Vagina (tissue), 2 donors: ENCODE data around the gene TRAPPC10. TPM values are rescaled to one million over a fixed set of nuclear protein-coding genes. Genes with fewer than 3 reads are reported as not detected.

Source experiments
- DNase-seq, 2 donors: peaks; one replicate each; pipeline ENCODE4 v3.0.0-alpha.2; 2017; ENCODE audit errors: extremely low spot score in 2 of 2
- H3K27ac ChIP-seq: fragments of 200-600 bp; sonication (generic); one replicate; pipeline ENCODE4 v1.5.1; 2019
- H3K27me3 ChIP-seq: fragments of 200-600 bp; sonication (generic); one replicate; pipeline ENCODE4 v1.5.1; 2019
- H3K36me3 ChIP-seq, 2 donors: fragments of 200-600 bp; sonication (generic); one replicate each; pipeline ENCODE4 v1.5.1; 2017 to 2019
- H3K4me1 ChIP-seq: fragments of 200-600 bp; sonication (generic); one replicate; pipeline ENCODE4 v1.5.1; 2019
- H3K4me3 ChIP-seq, 2 donors: fragments of 200-600 bp; sonication (generic); 1 replicate in 1 of 2; 2 replicates in 1 of 2; pipeline ENCODE4 v1.5.1; 2016 to 2019
- H3K9me3 ChIP-seq: fragments of 200-600 bp; sonication (generic); one replicate; pipeline ENCODE4 v1.5.1; 2019
- POLR2A ChIP-seq, 2 donors: fragments of 450-650 bp; IDR thresholded peaks; one replicate each; pipeline ENCODE4 v1.6.1; 2017; ENCODE audit warnings: antibody characterized with exemption in 2 of 2, mild to moderate bottlenecking in 2 of 2, moderate library complexity in 2 of 2
- POLR2AphosphoS5 ChIP-seq, 2 donors: sonication (generic); formaldehyde crosslinking; IDR thresholded peaks; one replicate each; pipeline ENCODE4 v1.9.0; 2017; ENCODE audit warnings: antibody characterized with exemption in 2 of 2, mild to moderate bottlenecking in 2 of 2, low read depth in 1 of 2; ENCODE audit not compliant: insufficient read depth in 1 of 2
- intact Hi-C: fragments of 100-400 bp; cut with DNase I; formaldehyde crosslinking; loops from one replicate; pipeline ENCODE4 v1.15.1; 2023
- total RNA-seq: library from RNA; depleted of rRNA; stranded (reverse); fragments of >200 nt; gene quantifications from one replicate; pipeline ENCODE4 v1.2.3, GENCODE V29; 2016
- TF ChIP-seq, protein P1 (sequence below), 3 experiments: fragments of 450-650 bp in 2 of 3; fragments of 200-600 bp in 1 of 3; sonication (generic) in 1 of 3; IDR thresholded peaks; one replicate each; pipeline ENCODE4 v1.5.1; 2017 to 2019; ENCODE audit warnings: antibody characterized with exemption in 3 of 3, mild to moderate bottlenecking in 2 of 3, moderate library complexity in 2 of 3

Gene TRAPPC10
- total RNA-seq, 1 donor from 2014 or later, result 22.6 TPM

DNA sequence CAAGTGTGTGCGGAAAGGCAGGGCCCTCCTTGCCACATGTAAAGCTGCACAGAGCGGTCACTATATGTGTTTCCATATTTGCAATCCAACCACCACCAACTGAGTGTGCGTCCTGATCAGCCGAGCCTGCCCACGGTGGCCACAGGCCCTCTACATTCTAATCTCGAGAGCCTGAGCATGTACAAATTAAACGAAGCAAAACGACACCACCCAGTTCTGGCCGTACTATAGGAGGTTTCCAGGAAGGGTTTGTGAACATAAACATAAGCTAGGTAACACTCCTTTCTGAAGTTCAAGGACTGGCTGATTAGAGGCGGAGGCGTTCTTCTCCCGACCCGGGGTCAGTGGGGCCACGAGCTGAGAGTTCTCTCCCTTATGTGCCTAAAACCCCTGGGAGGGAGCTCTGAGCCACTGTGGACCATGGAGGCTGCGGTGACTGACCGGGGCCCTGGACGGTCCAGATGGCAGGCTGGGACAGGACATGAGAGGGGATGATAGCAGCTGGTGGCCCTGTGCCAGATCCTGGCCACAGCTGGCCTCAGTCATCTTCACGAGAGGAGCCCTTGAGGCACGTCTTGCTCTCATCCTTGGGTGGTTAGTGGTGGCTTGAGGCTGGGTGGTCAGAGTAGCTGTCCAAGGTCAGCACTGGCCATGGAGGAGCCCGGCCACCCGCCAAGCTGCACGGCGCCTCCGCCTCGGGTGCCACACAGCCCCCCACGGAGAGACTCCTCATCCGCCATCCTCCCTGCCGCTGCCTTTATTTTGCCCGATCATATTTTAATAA, 39.1 kb upstream of the TRAPPC10 start:
- intact Hi-C loops, result no loop called here
- Histone ChIP-seq H3K4me1 (no peaks in the 10 kb centered on the region), H3K36me3 (peaks cover 0 to 38% of the 10 kb centered on the region in 2 donors), H3K9me3 (no peaks in the 10 kb centered on the region), H3K27me3 (no peaks in the 10 kb centered on the region), H3K4me3 (no peak overlapping the region), H3K27ac (no peak overlapping the region)
- DNase-seq, result no peak
- TF ChIP-seq POLR2A (IDR thresholded peaks at IDR 0.05) (no peak), POLR2AphosphoS5 (IDR thresholded peaks at IDR 0.05; ENCODE audit: insufficient read depth in 1 of 2, low read depth in 1 of 2) (no peak)
- TF ChIP-seq, protein P1, sequence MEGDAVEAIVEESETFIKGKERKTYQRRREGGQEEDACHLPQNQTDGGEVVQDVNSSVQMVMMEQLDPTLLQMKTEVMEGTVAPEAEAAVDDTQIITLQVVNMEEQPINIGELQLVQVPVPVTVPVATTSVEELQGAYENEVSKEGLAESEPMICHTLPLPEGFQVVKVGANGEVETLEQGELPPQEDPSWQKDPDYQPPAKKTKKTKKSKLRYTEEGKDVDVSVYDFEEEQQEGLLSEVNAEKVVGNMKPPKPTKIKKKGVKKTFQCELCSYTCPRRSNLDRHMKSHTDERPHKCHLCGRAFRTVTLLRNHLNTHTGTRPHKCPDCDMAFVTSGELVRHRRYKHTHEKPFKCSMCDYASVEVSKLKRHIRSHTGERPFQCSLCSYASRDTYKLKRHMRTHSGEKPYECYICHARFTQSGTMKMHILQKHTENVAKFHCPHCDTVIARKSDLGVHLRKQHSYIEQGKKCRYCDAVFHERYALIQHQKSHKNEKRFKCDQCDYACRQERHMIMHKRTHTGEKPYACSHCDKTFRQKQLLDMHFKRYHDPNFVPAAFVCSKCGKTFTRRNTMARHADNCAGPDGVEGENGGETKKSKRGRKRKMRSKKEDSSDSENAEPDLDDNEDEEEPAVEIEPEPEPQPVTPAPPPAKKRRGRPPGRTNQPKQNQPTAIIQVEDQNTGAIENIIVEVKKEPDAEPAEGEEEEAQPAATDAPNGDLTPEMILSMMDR (IDR thresholded peaks at IDR 0.05), result no peak

DNA sequence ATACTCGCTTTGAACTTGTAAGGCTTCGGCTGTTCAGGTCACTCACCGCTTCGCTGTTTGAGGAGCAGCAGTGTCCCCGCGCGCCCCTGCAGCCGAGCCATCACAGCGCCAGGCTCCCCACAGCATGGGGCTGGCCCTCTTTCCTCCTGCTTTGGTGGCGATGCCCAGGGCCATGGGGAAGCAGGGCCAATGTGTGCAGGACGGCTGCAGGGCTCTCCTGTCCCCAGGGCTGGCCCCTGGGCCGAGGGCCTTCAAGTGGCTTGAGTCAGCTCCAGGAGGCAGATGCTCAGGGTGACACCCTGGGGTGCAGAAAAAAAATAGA, 38.5 kb upstream of the TRAPPC10 start:
- no peak for TF ChIP-seq POLR2A (IDR thresholded peaks at IDR 0.05)
- TF ChIP-seq, protein P1 (IDR thresholded peaks at IDR 0.05), result no peak
- TF ChIP-seq POLR2AphosphoS5 (IDR thresholded peaks at IDR 0.05; ENCODE audit: insufficient read depth in 1 of 2, low read depth in 1 of 2), result no peak
- DNase-seq, result no peak
- Histone ChIP-seq H3K27me3 (no peaks in the 10 kb centered on the region), H3K27ac (no peak overlapping the region), H3K36me3 (peaks cover 0 to 35% of the 10 kb centered on the region in 2 donors), H3K4me3 (no peak overlapping the region), H3K9me3 (no peaks in the 10 kb centered on the region), H3K4me1 (no peaks in the 10 kb centered on the region)
- intact Hi-C loops, result no loop called here

DNA sequence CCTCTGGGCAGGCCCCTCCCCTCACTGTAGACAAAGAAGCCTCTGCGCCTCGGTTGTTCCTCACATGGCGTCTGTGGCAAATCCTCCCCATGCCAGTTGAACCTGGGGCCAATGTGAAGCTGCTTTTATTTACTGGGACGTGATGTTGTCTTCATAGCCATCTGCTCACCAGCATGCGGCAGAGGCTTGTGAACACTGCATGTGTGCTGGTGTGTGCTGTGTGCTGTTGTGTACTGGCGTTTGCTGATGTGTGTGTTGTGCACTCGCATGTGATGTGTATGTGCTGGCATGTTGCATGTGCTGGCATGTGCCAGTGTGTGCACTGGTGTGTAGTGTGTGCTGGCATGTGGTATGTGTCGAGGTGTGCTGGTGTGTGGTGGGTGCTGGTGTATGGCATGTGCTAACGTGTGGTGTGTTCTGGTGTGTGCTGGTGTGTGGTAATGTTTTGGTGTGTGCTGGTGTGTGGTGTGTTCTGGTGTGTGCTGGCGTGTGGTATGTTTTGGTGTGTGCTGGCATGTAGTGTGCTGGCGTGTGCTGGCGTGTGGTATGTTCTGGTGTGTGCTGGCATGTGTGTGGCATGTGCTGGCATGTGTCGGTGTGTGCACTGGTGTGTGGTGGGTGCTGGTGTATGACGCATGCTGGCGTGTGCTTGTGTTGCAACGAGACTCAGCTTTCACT, 37.2 kb upstream of the TRAPPC10 start:
- no peak for DNase-seq
- Histone ChIP-seq H3K9me3 (no peaks in the 10 kb centered on the region), H3K27me3 (no peaks in the 10 kb centered on the region), H3K4me3 (no peak overlapping the region), H3K27ac (no peak overlapping the region), H3K4me1 (no peaks in the 10 kb centered on the region), H3K36me3 (peaks cover 0 to 22% of the 10 kb centered on the region in 2 donors)
- intact Hi-C loops, result loop anchor here (5.0 kb wide), 1 partner anchor 163 kb away; no protein-coding TSS in a partner anchor
- TF ChIP-seq, protein P1 (IDR thresholded peaks at IDR 0.05), result no peak
- no peak for TF ChIP-seq POLR2AphosphoS5 (IDR thresholded peaks at IDR 0.05; ENCODE audit: insufficient read depth in 1 of 2, low read depth in 1 of 2)
- TF ChIP-seq POLR2A (IDR thresholded peaks at IDR 0.05), result no peak

DNA sequence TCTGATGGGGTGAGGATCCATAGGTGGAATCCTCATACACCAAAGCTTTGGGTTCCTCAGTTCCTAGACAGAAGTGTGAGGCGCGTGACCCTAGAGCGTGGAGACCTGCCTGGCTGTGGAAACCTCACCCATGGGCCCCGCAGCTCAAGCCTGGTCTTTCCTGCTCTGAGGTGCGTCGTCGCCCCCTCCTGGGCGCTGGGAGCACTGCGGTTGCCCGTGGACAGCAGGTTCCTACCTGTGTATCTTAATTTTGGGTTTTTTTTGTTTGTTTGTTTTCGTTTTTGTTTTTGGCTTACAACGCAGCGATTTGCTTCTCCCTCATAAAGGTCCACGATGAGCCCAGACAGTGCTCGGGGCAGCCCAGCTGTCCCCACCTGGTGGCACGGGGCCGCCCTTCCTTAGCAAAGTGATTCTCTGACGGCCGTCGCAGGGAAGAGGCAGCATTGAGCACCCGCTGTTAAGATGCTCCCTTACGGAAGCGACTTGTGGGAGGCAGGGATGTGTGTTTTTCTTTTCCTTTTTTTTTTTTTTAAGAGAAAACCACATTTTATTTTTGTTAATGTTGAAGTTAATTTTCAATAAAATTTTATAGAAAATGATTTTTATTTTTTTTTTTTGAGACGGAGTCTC, 36.5 kb upstream of the TRAPPC10 start:
- Histone ChIP-seq H3K9me3 (no peaks in the 10 kb centered on the region), H3K4me1 (no peaks in the 10 kb centered on the region), H3K36me3 (peaks cover 0 to 17% of the 10 kb centered on the region in 2 donors), H3K4me3 (no peak overlapping the region), H3K27ac (no peak overlapping the region), H3K27me3 (no peaks in the 10 kb centered on the region)
- intact Hi-C loops, result loop anchor here (5.0 kb wide), 1 partner anchor 163 kb away; no protein-coding TSS in a partner anchor
- TF ChIP-seq, protein P1 (IDR thresholded peaks at IDR 0.05), result peak; percentile 79 to 96 (median 89)
- no peak for TF ChIP-seq POLR2A (IDR thresholded peaks at IDR 0.05)
- no peak for DNase-seq
